Activated naive CD8-positive, alpha-beta T cell treated with anti-CD3 and anti-CD28 coated beads, Interleukin-2, amount 50 U/mL, for 24 hours (primary cell): ENCODE data around the gene RILPL1.

ENCODE experiments used
- ATAC-seq: fragments of 150-1000 bp; cut with Tn5 transposase; one replicate; pipeline ENCODE4 v1.10.0; 2021
- DNase-seq: peaks from one replicate; pipeline ENCODE4 v3.0.0; 2021
- H3K27ac Mint-ChIP-seq: one replicate; pipeline ENCODE4 v1.8.0; 2021; ENCODE audit warnings: mild to moderate bottlenecking, mixed read lengths
- H3K27me3 Mint-ChIP-seq: one replicate; pipeline ENCODE4 v1.8.0; 2021; ENCODE audit warnings: mixed read lengths
- H3K36me3 Mint-ChIP-seq: one replicate; pipeline ENCODE4 v1.8.0; 2021; ENCODE audit warnings: low read depth, mixed read lengths
- H3K4me1 Mint-ChIP-seq: one replicate; pipeline ENCODE4 v1.8.0; 2021; ENCODE audit warnings: mixed read lengths
- H3K4me3 Mint-ChIP-seq: one replicate; pipeline ENCODE4 v1.8.0; 2021; ENCODE audit warnings: mild to moderate bottlenecking, moderate library complexity, mixed read lengths
- H3K9me3 Mint-ChIP-seq: one replicate; pipeline ENCODE4 v1.8.0; 2021; ENCODE audit warnings: mixed read lengths

RILPL1 gene

GRCh38 chr12:123421314-123421713 is 112.2 kb downstream of the RILPL1 start:
- ATAC-seq: no peak
- Mint-ChIP-seq H3K27me3 (no peaks in the 10 kb centered on the region), H3K27ac (no peak overlapping the region), H3K9me3 (no peaks in the 10 kb centered on the region), H3K36me3 (peaks cover 50% of the 10 kb centered on the region), H3K4me3 (no peak overlapping the region), H3K4me1 (no peaks in the 10 kb centered on the region)
- no peak for DNase-seq
